IMR-90 (cell line): ENCODE data around the gene BMP4. TPM values are rescaled to one million over a fixed set of nuclear protein-coding genes. Genes with fewer than 3 reads are reported as not detected.

Experiments
- ATAC-seq: fragments of 200-7000 bp; cut with Tn5 transposase; 2 replicates; pipeline ENCODE4 v1.9.1; 2020; ENCODE audit warnings: low read depth, mild to moderate bottlenecking, moderate library complexity
- BruUV-seq: library from RNA; stranded (reverse); fragments of 400-500 nt; replicated peaks from 2 replicates; lab custom pipeline; 2021; lab: Mats Ljungman, UMichigan
- CTCF ChIA-PET: fragments of 300-600 bp; formaldehyde crosslinking; extraction: SDS; loops from one replicate; lab custom pipeline; 2021; ENCODE audit warnings: antibody characterized with exemption; lab: Yijun Ruan, JAX
- POLR2A ChIA-PET: fragments of 300-600 bp; sonication (Branson Sonifier 250); formaldehyde crosslinking; loops from one replicate; lab custom pipeline; 2022; ENCODE audit warnings: antibody characterized with exemption; ENCODE audit not compliant: unreplicated experiment; lab: Charles Lee
- DNase-seq: peaks from one replicate; pipeline ENCODE4 v3.0.0; 2013
- H2AFZ ChIP-seq: replicated peaks from 2 replicates; pipeline ENCODE3; 2013; ENCODE audit warnings: low read length, mild to moderate bottlenecking; ENCODE audit not compliant: poor library complexity
- H2AK5ac ChIP-seq: 2 replicates; pipeline ENCODE4 v1.6.1; 2013; ENCODE audit warnings: low read depth, low read length, inconsistent platforms
- H2AK9ac ChIP-seq: replicated peaks from 2 replicates; pipeline ENCODE3; 2013; ENCODE audit warnings: mild to moderate bottlenecking, low read depth, low read length, moderate library complexity; ENCODE audit not compliant: poor library complexity
- H2BK120ac ChIP-seq: 2 replicates; pipeline ENCODE4 v1.6.1; 2013; ENCODE audit warnings: low read depth, low read length, inconsistent platforms
- H2BK15ac ChIP-seq: 3 replicates; pipeline ENCODE4 v1.6.1; 2013; ENCODE audit warnings: low read depth, low read length, inconsistent platforms
- H2BK20ac ChIP-seq: 2 replicates; pipeline ENCODE4 v1.6.1; 2013; ENCODE audit warnings: low read depth, mild to moderate bottlenecking, inconsistent platforms, low read length, moderate library complexity
- H2BK5ac ChIP-seq: 2 replicates; pipeline ENCODE4 v1.6.1; 2013; ENCODE audit warnings: mild to moderate bottlenecking, low read depth, low read length, inconsistent platforms; ENCODE audit not compliant: poor library complexity, severe bottlenecking
- H3K14ac ChIP-seq: replicated peaks from 2 replicates; pipeline ENCODE4 v1.6.1; 2013; ENCODE audit warnings: low read depth, low read length, inconsistent platforms
- H3K18ac ChIP-seq: 2 replicates; pipeline ENCODE4 v1.6.1; 2013; ENCODE audit warnings: low read depth, low read length, control low read depth
- H3K23ac ChIP-seq: 2 replicates; pipeline ENCODE4 v1.6.1; 2013; ENCODE audit warnings: low read depth, low read length, inconsistent platforms
- H3K27ac ChIP-seq: 2 replicates; pipeline ENCODE4 v1.5.1; 2013; ENCODE audit warnings: mild to moderate bottlenecking, control low read depth, low read length; ENCODE audit not compliant: insufficient read depth
- H3K27me3 ChIP-seq: 2 replicates; pipeline ENCODE4 v1.6.1; 2013; ENCODE audit warnings: low read length; ENCODE audit not compliant: control insufficient read depth, insufficient read depth
- H3K36me3 ChIP-seq: 2 replicates; pipeline ENCODE4 v1.6.1; 2013; ENCODE audit warnings: low read length, mixed read lengths; ENCODE audit not compliant: control insufficient read depth, insufficient read depth
- H3K4ac ChIP-seq: 2 replicates; pipeline ENCODE4 v1.6.1; 2013; ENCODE audit warnings: low read depth, low read length, inconsistent platforms
- H3K4me1 ChIP-seq: 2 replicates; pipeline ENCODE4 v1.6.1; 2013; ENCODE audit warnings: low read length, mixed read lengths; ENCODE audit not compliant: control insufficient read depth, insufficient read depth
- H3K4me2 ChIP-seq: 2 replicates; pipeline ENCODE4 v1.6.1; 2013; ENCODE audit warnings: low read depth, mild to moderate bottlenecking, control low read depth, low read length, moderate library complexity
- H3K4me3 ChIP-seq: 2 replicates; pipeline ENCODE4 v1.5.1; 2013; ENCODE audit warnings: low read depth, mild to moderate bottlenecking, control low read depth, low read length, moderate library complexity; ENCODE audit not compliant: insufficient read depth
- H3K56ac ChIP-seq: 2 replicates; pipeline ENCODE4 v1.6.1; 2013; ENCODE audit warnings: low read length, inconsistent platforms; ENCODE audit not compliant: insufficient read depth; ENCODE audit errors: extremely low read depth
- H3K79me1 ChIP-seq, 2 experiments: 2 replicates each; pipeline ENCODE4 v1.6.1; 2013; ENCODE audit warnings: low read length in 2 of 2, inconsistent platforms in 1 of 2, low read depth in 1 of 2
- H3K9ac ChIP-seq: 2 replicates; pipeline ENCODE4 v1.6.1; 2013; ENCODE audit warnings: low read depth, low read length, control low read depth
- H3K9me1 ChIP-seq: 2 replicates; pipeline ENCODE4 v1.6.1; 2013; ENCODE audit warnings: low read length, inconsistent platforms; ENCODE audit not compliant: insufficient read depth
- H3K9me3 ChIP-seq: 2 replicates; pipeline ENCODE4 v1.6.1; 2013; ENCODE audit warnings: low read length; ENCODE audit not compliant: control insufficient read depth, insufficient read depth
- H4K20me1 ChIP-seq: 2 replicates; pipeline ENCODE4 v1.6.1; 2013; ENCODE audit warnings: low read length, inconsistent platforms; ENCODE audit not compliant: insufficient read depth
- H4K5ac ChIP-seq: 2 replicates; pipeline ENCODE4 v1.6.1; 2013; ENCODE audit warnings: mild to moderate bottlenecking, low read depth, low read length, control low read depth
- H4K8ac ChIP-seq, 2 experiments: 2 replicates each; pipeline ENCODE4 v1.6.1; 2013; ENCODE audit warnings: low read depth in 2 of 2, low read length in 2 of 2, control low read depth in 1 of 2, inconsistent platforms in 1 of 2
- H4K91ac ChIP-seq: 2 replicates; pipeline ENCODE4 v1.6.1; 2013; ENCODE audit warnings: low read depth, low read length, inconsistent platforms; ENCODE audit not compliant: insufficient read depth
- BHLHE40 ChIP-seq: fragments of 150-350 bp; IDR thresholded peaks from 2 replicates; pipeline ENCODE4 v1.6.1; 2016; ENCODE audit warnings: mild to moderate bottlenecking, low read depth, low read length
- CEBPB ChIP-seq: IDR thresholded peaks from 2 replicates; pipeline ENCODE4 v1.6.1; 2012; ENCODE audit warnings: low read depth, low read length, improper control_type of control experiment
- CHD1 ChIP-seq: IDR thresholded peaks from 2 replicates; pipeline ENCODE4 v1.6.1; 2012; ENCODE audit warnings: low read depth, low read length, improper control_type of control experiment
- CTCF ChIP-seq: conservative IDR thresholded peaks from 2 replicates; pipeline ENCODE4 v1.5.1; 2012; ENCODE audit warnings: mild to moderate bottlenecking, low read depth, low read length, improper control_type of control experiment
- FOS ChIP-seq: fragments of 150-350 bp; IDR thresholded peaks from 2 replicates; pipeline ENCODE4 v1.6.1; 2016; ENCODE audit warnings: low read depth, low read length
- MAZ ChIP-seq: IDR thresholded peaks from 2 replicates; pipeline ENCODE4 v1.6.1; 2012; ENCODE audit warnings: low read depth, mild to moderate bottlenecking, low read length, improper control_type of control experiment, moderate library complexity, borderline replicate concordance
- MXI1 ChIP-seq: IDR thresholded peaks from 2 replicates; pipeline ENCODE4 v1.6.1; 2012; ENCODE audit warnings: low read depth, mild to moderate bottlenecking, low read length, moderate library complexity, borderline replicate concordance
- NFE2L2 ChIP-seq: fragments of 150-350 bp; IDR thresholded peaks from 2 replicates; pipeline ENCODE4 v1.6.1; 2016; ENCODE audit warnings: low read depth, mild to moderate bottlenecking, low read length
- POLR2A ChIP-seq: IDR thresholded peaks from 2 replicates; pipeline ENCODE4 v1.6.1; 2012; ENCODE audit warnings: mild to moderate bottlenecking, low read depth, low read length
- RAD21 ChIP-seq: IDR thresholded peaks from 2 replicates; pipeline ENCODE4 v1.6.1; 2012; ENCODE audit warnings: low read length, improper control_type of control experiment
- RFX5 ChIP-seq: IDR thresholded peaks from 2 replicates; pipeline ENCODE4 v1.8.0; 2012; ENCODE audit warnings: low read depth, mild to moderate bottlenecking, low read length, moderate library complexity
- SMC3 ChIP-seq: fragments of 150-350 bp; IDR thresholded peaks from 2 replicates; pipeline ENCODE4 v1.6.1; 2016; ENCODE audit warnings: low read depth, mild to moderate bottlenecking, antibody characterized with exemption, low read length, moderate library complexity
- WGBS, 2 experiments: methylation state at CpG; one replicate each; pipeline versions ENCODE4 v1.1.5 to v1.1.7; 2013; ENCODE audit warnings: missing lambda C conversion rate in 2 of 2; ENCODE audit not compliant: insufficient read length in 1 of 2; ENCODE audit errors: extremely low coverage in 2 of 2; 5-methylcytosine and 5-hydroxymethylcytosine counted together
- dilution Hi-C: fragments of 300-500 bp; cut with HindIII; formaldehyde crosslinking; loops from one replicate; pipeline ENCODE4 v1.14.3; 2018; ENCODE audit warnings: low sequenced_read_pairs; ENCODE audit not compliant: unreplicated experiment
- in situ Hi-C: fragments of 300-500 bp; cut with MboI; formaldehyde crosslinking; loops from 3 replicates; pipeline ENCODE4 v1.14.3; 2019; ENCODE audit warnings: low sequenced_read_pairs, inconsistent platforms, mixed read lengths
- intact Hi-C: fragments of 100-400 bp; cut with micrococcal nuclease; formaldehyde crosslinking; loops from 2 replicates; pipeline ENCODE4 v1.10.0; 2022
- polyA plus RNA-seq, 3 experiments: library from polyadenylated mRNA; depleted of rRNA; stranded (reverse); fragments of >200 nt; gene quantifications; 2 replicates each; pipeline ENCODE4 v1.2.3, GENCODE V29; 2012; ENCODE audit warnings: low replicate concordance in 1 of 3
- total RNA-seq: library from RNA; depleted of rRNA; stranded (reverse); fragments of >200 nt; gene quantifications from 2 replicates; pipeline ENCODE4 v1.2.3, GENCODE V29; 2012
- TF ChIP-seq, protein P1 (sequence below): fragments of 150-350 bp; IDR thresholded peaks from 2 replicates; pipeline ENCODE4 v1.6.1; 2016; ENCODE audit warnings: low read depth, mild to moderate bottlenecking, low read length, moderate library complexity, borderline replicate concordance
- TF ChIP-seq, protein P2 (sequence below): fragments of 150-350 bp; IDR thresholded peaks from 2 replicates; pipeline ENCODE4 v1.6.1; 2017; ENCODE audit warnings: mild to moderate bottlenecking, antibody characterized with exemption, low read length, low read depth

BMP4 gene
- total and polyA plus RNA-seq, 2 of the 4 experiments (the other 2 are of a cell fraction), result 3.4 to 4.2 TPM

- intact Hi-C loops, result loop anchor here (5.0 kb wide), 1 partner anchor 66 kb away; no protein-coding TSS in a partner anchor
- no peak for ATAC-seq
- CTCF ChIA-PET, result no interaction called here
- TF ChIP-seq, protein P1, sequence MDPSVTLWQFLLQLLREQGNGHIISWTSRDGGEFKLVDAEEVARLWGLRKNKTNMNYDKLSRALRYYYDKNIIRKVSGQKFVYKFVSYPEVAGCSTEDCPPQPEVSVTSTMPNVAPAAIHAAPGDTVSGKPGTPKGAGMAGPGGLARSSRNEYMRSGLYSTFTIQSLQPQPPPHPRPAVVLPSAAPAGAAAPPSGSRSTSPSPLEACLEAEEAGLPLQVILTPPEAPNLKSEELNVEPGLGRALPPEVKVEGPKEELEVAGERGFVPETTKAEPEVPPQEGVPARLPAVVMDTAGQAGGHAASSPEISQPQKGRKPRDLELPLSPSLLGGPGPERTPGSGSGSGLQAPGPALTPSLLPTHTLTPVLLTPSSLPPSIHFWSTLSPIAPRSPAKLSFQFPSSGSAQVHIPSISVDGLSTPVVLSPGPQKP, result no peak
- TF ChIP-seq, protein P2, sequence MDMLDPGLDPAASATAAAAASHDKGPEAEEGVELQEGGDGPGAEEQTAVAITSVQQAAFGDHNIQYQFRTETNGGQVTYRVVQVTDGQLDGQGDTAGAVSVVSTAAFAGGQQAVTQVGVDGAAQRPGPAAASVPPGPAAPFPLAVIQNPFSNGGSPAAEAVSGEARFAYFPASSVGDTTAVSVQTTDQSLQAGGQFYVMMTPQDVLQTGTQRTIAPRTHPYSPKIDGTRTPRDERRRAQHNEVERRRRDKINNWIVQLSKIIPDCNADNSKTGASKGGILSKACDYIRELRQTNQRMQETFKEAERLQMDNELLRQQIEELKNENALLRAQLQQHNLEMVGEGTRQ, result no peak
- TF ChIP-seq CEBPB, result no peak
- TF ChIP-seq NFE2L2, result no peak
- TF ChIP-seq BHLHE40, result no peak
- TF ChIP-seq FOS, result no peak
- no peak for TF ChIP-seq POLR2A
- no peak for TF ChIP-seq MAZ
- no peak for TF ChIP-seq RFX5
- no peak for TF ChIP-seq CHD1
- TF ChIP-seq CTCF, result no peak
- TF ChIP-seq SMC3, result no peak
- TF ChIP-seq MXI1, result no peak
- TF ChIP-seq RAD21, result no peak
Observed at GRCh38 chr14:53948205-53948884, 8.3 kb downstream of the BMP4 start.

More at GRCh38 chr14:53948205-53948884, 8.3 kb downstream of the BMP4 start:
- Histone ChIP-seq H2BK20ac (0 out of 2 replicates have a peak overlapping the region, but pooled peaks have one; percentile 9), H2BK120ac (peak overlapping the region; percentile 12; the same call in 1 of the 2 replicates), H3K23ac (no peak overlapping the region), H3K4me1 (peaks cover 4% of the 10 kb centered on the region), H2AK9ac (no peak overlapping the region), H4K8ac (no peak overlapping the region), H3K36me3 (peaks cover 33% of the 10 kb centered on the region), H3K9ac (no peak overlapping the region), H3K9me1 (peaks cover 7% of the 10 kb centered on the region; the same call in 1 of the 2 replicates), H3K9me3 (no peaks in the 10 kb centered on the region), H2AFZ (no peak overlapping the region), H3K79me1 (peaks cover 0 to 16% of the 10 kb centered on the region in 2 experiments; a peak in 2 of 4 replicates), H3K4me2 (no peak overlapping the region), H3K4ac (peak overlapping the region; percentile 11), H3K18ac (no peak overlapping the region; the same call in 1 of the 2 replicates), H3K27me3 (no peaks in the 10 kb centered on the region; the same call in 1 of the 2 replicates), H3K14ac (no peak overlapping the region), H3K4me3 (no peak overlapping the region), H3K56ac (no peak overlapping the region), H4K20me1 (no peaks in the 10 kb centered on the region), H4K91ac (peak overlapping the region; percentile 33; the same call in 1 of the 2 replicates), H2AK5ac (peak overlapping the region; percentile 40), H2BK5ac (no peak overlapping the region), H3K27ac (no peak overlapping the region; the same call in 1 of the 2 replicates), H2BK15ac (peak overlapping the region; percentile 14; the same call in 1 of the 3 replicates), H4K5ac (no peak overlapping the region)
- no CpG with 5 or more reads among the region's 6 CpGs for whole genome bisulfite sequencing, 2 experiments
- DNase-seq, result no peak
- dilution Hi-C loops, result no loop called here
- no TSS peak for BruUV-seq
- in situ Hi-C loops, result no loop called here
- POLR2A ChIA-PET, result interaction anchor here (0.7 to 2.3 kb wide), 3 partner anchors 229 to 410 kb away, joined by 7 to 31 read pairs (median 8); no protein-coding TSS in a partner anchor
